Chondrocyte (in vitro differentiated cells): ENCODE data around the gene SYTL1. TPM values are rescaled to one million over a fixed set of nuclear protein-coding genes. Genes with fewer than 3 reads are reported as not detected.

Experiments
- DNase-seq: peaks from one replicate; pipeline ENCODE4 v3.0.0; 2021; ENCODE audit warnings: mixed read lengths, low spot score
- H3K27ac Mint-ChIP-seq: one replicate; pipeline ENCODE4 v1.8.0; 2021; ENCODE audit warnings: mild to moderate bottlenecking, moderate library complexity, mixed read lengths; ENCODE audit not compliant: unreplicated experiment
- H3K27me3 Mint-ChIP-seq: 2 replicates; pipeline ENCODE4 v1.8.0; 2021; ENCODE audit warnings: low read depth, mixed read lengths
- H3K36me3 Mint-ChIP-seq: 2 replicates; pipeline ENCODE4 v1.8.0; 2021; ENCODE audit warnings: low read depth, mixed read lengths
- H3K4me1 Mint-ChIP-seq: 2 replicates; pipeline ENCODE4 v1.8.0; 2021; ENCODE audit warnings: low read depth, mild to moderate bottlenecking, mixed read lengths
- H3K4me3 Mint-ChIP-seq: one replicate; pipeline ENCODE4 v1.8.0; 2021; ENCODE audit warnings: mild to moderate bottlenecking, moderate library complexity, mixed read lengths; ENCODE audit not compliant: unreplicated experiment
- H3K9me3 Mint-ChIP-seq: 2 replicates; pipeline ENCODE4 v1.8.0; 2021; ENCODE audit warnings: low read depth, mixed read lengths
- CTCF ChIP-seq: fragments of 200-600 bp; sonication (generic); IDR thresholded peaks from 2 replicates; pipeline ENCODE4 v1.5.0; 2021; ENCODE audit warnings: antibody characterized with exemption, mild to moderate bottlenecking, moderate library complexity
- total RNA-seq: library from RNA; stranded (reverse); gene quantifications from 3 replicates; pipeline ENCODE4 v1.2.1, GENCODE V29; 2021

SYTL1 gene
- total RNA-seq, 1 donor from 2014 or later = 1.2 TPM

- H3K4me3 Mint-ChIP-seq = no peak overlapping the region
- peak; percentile 11 for DNase-seq
- peaks cover 4% of the 10 kb centered on the region for H3K27me3 Mint-ChIP-seq
- H3K36me3 Mint-ChIP-seq = no peaks in the 10 kb centered on the region
- H3K27ac Mint-ChIP-seq = no peak overlapping the region
- H3K9me3 Mint-ChIP-seq = no peaks in the 10 kb centered on the region
- TF ChIP-seq CTCF = no peak
- peaks cover 20% of the 10 kb centered on the region for H3K4me1 Mint-ChIP-seq
These were observed 23.2 kb upstream of the SYTL1 start for GRCh38 chr1:27318596-27318995.

GRCh38 chr1:27321813-27322568, 19.8 kb upstream of the SYTL1 start, which contains the start of gene TMEM222:
TMEM222 (plus strand) TSS chr1:27322163; CDS start chr1:27322198, 35 bp downstream.
- TF ChIP-seq CTCF = peak; percentile 33
- Mint-ChIP-seq H3K36me3 (peaks cover 6% of the 10 kb centered on the region), H3K4me1 (peaks cover 30% of the 10 kb centered on the region), H3K27ac (peak within 1 kb of the TSS; percentile 96), H3K4me3 (peak within 1 kb of the TSS; percentile 95), H3K9me3 (no peaks in the 10 kb centered on the region), H3K27me3 (peaks cover 4% of the 10 kb centered on the region)
- peak; percentile 100 for DNase-seq

- H3K27ac Mint-ChIP-seq = peak overlapping the region; percentile 96
- TF ChIP-seq CTCF = no peak
- peaks cover 4% of the 10 kb centered on the region for H3K27me3 Mint-ChIP-seq
- peaks cover 6% of the 10 kb centered on the region for H3K36me3 Mint-ChIP-seq
- H3K4me1 Mint-ChIP-seq = peaks cover 30% of the 10 kb centered on the region
- no peak for DNase-seq
- peak overlapping the region; percentile 95 for H3K4me3 Mint-ChIP-seq
- H3K9me3 Mint-ChIP-seq = no peaks in the 10 kb centered on the region
These were observed 19.1 kb upstream of the SYTL1 start for GRCh38 chr1:27322569-27323240.

GRCh38 chr1:27325286-27325685, 16.5 kb upstream of the SYTL1 start:
- DNase-seq = no peak
- Mint-ChIP-seq H3K9me3 (no peaks in the 10 kb centered on the region), H3K4me1 (peaks cover 26% of the 10 kb centered on the region), H3K4me3 (no peak overlapping the region), H3K27me3 (no peaks in the 10 kb centered on the region), H3K36me3 (peaks cover 8% of the 10 kb centered on the region), H3K27ac (no peak overlapping the region)
- no peak for TF ChIP-seq CTCF

GRCh38 chr1:27327964-27328363, 13.9 kb upstream of the SYTL1 start:
- Mint-ChIP-seq H3K4me3 (no peak overlapping the region), H3K27ac (no peak overlapping the region), H3K27me3 (no peaks in the 10 kb centered on the region), H3K36me3 (peaks cover 10% of the 10 kb centered on the region), H3K4me1 (peaks cover 17% of the 10 kb centered on the region), H3K9me3 (no peaks in the 10 kb centered on the region)
- no peak for TF ChIP-seq CTCF
- DNase-seq = no peak
